IMR-90 (cell line): Measurements from ENCODE around the gene LEMD1. TPM values are rescaled to one million over a fixed set of nuclear protein-coding genes. Genes with fewer than 3 reads are reported as not detected.
A peak's percentile ranks its signal among the peaks of the same experiment; 100 is the strongest.

Experiments
- ATAC-seq: fragments of 200-7000 bp; cut with Tn5 transposase; 2 replicates; pipeline ENCODE4 v1.9.1; 2020; ENCODE audit warnings: low read depth, mild to moderate bottlenecking, moderate library complexity
- Bru-seq: library from RNA; stranded (reverse); fragments of 400-500 nt; gene quantifications from one replicate; lab custom pipeline; 2021; lab: Mats Ljungman, UMichigan
- BruChase-seq, 2 experiments: library from RNA; stranded (reverse); fragments of 400-500 nt; gene quantifications; one replicate each; lab custom pipeline; 2021; lab: Mats Ljungman, UMichigan
- BruUV-seq: library from RNA; stranded (reverse); fragments of 400-500 nt; replicated peaks from 2 replicates; lab custom pipeline; 2021; lab: Mats Ljungman, UMichigan
- CTCF ChIA-PET: fragments of 300-600 bp; formaldehyde crosslinking; extraction: SDS; loops from one replicate; lab custom pipeline; 2021; ENCODE audit warnings: antibody characterized with exemption; lab: Yijun Ruan, JAX
- POLR2A ChIA-PET: fragments of 300-600 bp; sonication (Branson Sonifier 250); formaldehyde crosslinking; loops from one replicate; lab custom pipeline; 2022; ENCODE audit warnings: antibody characterized with exemption; ENCODE audit not compliant: unreplicated experiment; lab: Charles Lee
- DNase-seq: peaks from one replicate; pipeline ENCODE4 v3.0.0; 2013
- H2AFZ ChIP-seq: replicated peaks from 2 replicates; pipeline ENCODE3; 2013; ENCODE audit warnings: low read length, mild to moderate bottlenecking; ENCODE audit not compliant: poor library complexity
- H2AK5ac ChIP-seq: 2 replicates; pipeline ENCODE4 v1.6.1; 2013; ENCODE audit warnings: low read depth, low read length, inconsistent platforms
- H2AK9ac ChIP-seq: replicated peaks from 2 replicates; pipeline ENCODE3; 2013; ENCODE audit warnings: mild to moderate bottlenecking, low read depth, low read length, moderate library complexity; ENCODE audit not compliant: poor library complexity
- H2BK120ac ChIP-seq: 2 replicates; pipeline ENCODE4 v1.6.1; 2013; ENCODE audit warnings: low read depth, low read length, inconsistent platforms
- H2BK15ac ChIP-seq: 3 replicates; pipeline ENCODE4 v1.6.1; 2013; ENCODE audit warnings: low read depth, low read length, inconsistent platforms
- H2BK20ac ChIP-seq: 2 replicates; pipeline ENCODE4 v1.6.1; 2013; ENCODE audit warnings: low read depth, mild to moderate bottlenecking, inconsistent platforms, low read length, moderate library complexity
- H2BK5ac ChIP-seq: 2 replicates; pipeline ENCODE4 v1.6.1; 2013; ENCODE audit warnings: mild to moderate bottlenecking, low read depth, low read length, inconsistent platforms; ENCODE audit not compliant: poor library complexity, severe bottlenecking
- H3K14ac ChIP-seq: replicated peaks from 2 replicates; pipeline ENCODE4 v1.6.1; 2013; ENCODE audit warnings: low read depth, low read length, inconsistent platforms
- H3K18ac ChIP-seq: 2 replicates; pipeline ENCODE4 v1.6.1; 2013; ENCODE audit warnings: low read depth, low read length, control low read depth
- H3K23ac ChIP-seq: 2 replicates; pipeline ENCODE4 v1.6.1; 2013; ENCODE audit warnings: low read depth, low read length, inconsistent platforms
- H3K27ac ChIP-seq: 2 replicates; pipeline ENCODE4 v1.5.1; 2013; ENCODE audit warnings: mild to moderate bottlenecking, control low read depth, low read length; ENCODE audit not compliant: insufficient read depth
- H3K27me3 ChIP-seq: 2 replicates; pipeline ENCODE4 v1.6.1; 2013; ENCODE audit warnings: low read length; ENCODE audit not compliant: control insufficient read depth, insufficient read depth
- H3K36me3 ChIP-seq: 2 replicates; pipeline ENCODE4 v1.6.1; 2013; ENCODE audit warnings: low read length, mixed read lengths; ENCODE audit not compliant: control insufficient read depth, insufficient read depth
- H3K4ac ChIP-seq: 2 replicates; pipeline ENCODE4 v1.6.1; 2013; ENCODE audit warnings: low read depth, low read length, inconsistent platforms
- H3K4me1 ChIP-seq: 2 replicates; pipeline ENCODE4 v1.6.1; 2013; ENCODE audit warnings: low read length, mixed read lengths; ENCODE audit not compliant: control insufficient read depth, insufficient read depth
- H3K4me2 ChIP-seq: 2 replicates; pipeline ENCODE4 v1.6.1; 2013; ENCODE audit warnings: low read depth, mild to moderate bottlenecking, control low read depth, low read length, moderate library complexity
- H3K4me3 ChIP-seq: 2 replicates; pipeline ENCODE4 v1.5.1; 2013; ENCODE audit warnings: low read depth, mild to moderate bottlenecking, control low read depth, low read length, moderate library complexity; ENCODE audit not compliant: insufficient read depth
- H3K56ac ChIP-seq: 2 replicates; pipeline ENCODE4 v1.6.1; 2013; ENCODE audit warnings: low read length, inconsistent platforms; ENCODE audit not compliant: insufficient read depth; ENCODE audit errors: extremely low read depth
- H3K79me1 ChIP-seq, 2 experiments: 2 replicates each; pipeline ENCODE4 v1.6.1; 2013; ENCODE audit warnings: low read length in 2 of 2, inconsistent platforms in 1 of 2, low read depth in 1 of 2
- H3K9ac ChIP-seq: 2 replicates; pipeline ENCODE4 v1.6.1; 2013; ENCODE audit warnings: low read depth, low read length, control low read depth
- H3K9me1 ChIP-seq: 2 replicates; pipeline ENCODE4 v1.6.1; 2013; ENCODE audit warnings: low read length, inconsistent platforms; ENCODE audit not compliant: insufficient read depth
- H3K9me3 ChIP-seq: 2 replicates; pipeline ENCODE4 v1.6.1; 2013; ENCODE audit warnings: low read length; ENCODE audit not compliant: control insufficient read depth, insufficient read depth
- H4K20me1 ChIP-seq: 2 replicates; pipeline ENCODE4 v1.6.1; 2013; ENCODE audit warnings: low read length, inconsistent platforms; ENCODE audit not compliant: insufficient read depth
- H4K5ac ChIP-seq: 2 replicates; pipeline ENCODE4 v1.6.1; 2013; ENCODE audit warnings: mild to moderate bottlenecking, low read depth, low read length, control low read depth
- H4K8ac ChIP-seq, 2 experiments: 2 replicates each; pipeline ENCODE4 v1.6.1; 2013; ENCODE audit warnings: low read depth in 2 of 2, low read length in 2 of 2, control low read depth in 1 of 2, inconsistent platforms in 1 of 2
- H4K91ac ChIP-seq: 2 replicates; pipeline ENCODE4 v1.6.1; 2013; ENCODE audit warnings: low read depth, low read length, inconsistent platforms; ENCODE audit not compliant: insufficient read depth
- BHLHE40 ChIP-seq: fragments of 150-350 bp; IDR thresholded peaks from 2 replicates; pipeline ENCODE4 v1.6.1; 2016; ENCODE audit warnings: mild to moderate bottlenecking, low read depth, low read length
- CEBPB ChIP-seq: IDR thresholded peaks from 2 replicates; pipeline ENCODE4 v1.6.1; 2012; ENCODE audit warnings: low read depth, low read length, improper control_type of control experiment
- CHD1 ChIP-seq: IDR thresholded peaks from 2 replicates; pipeline ENCODE4 v1.6.1; 2012; ENCODE audit warnings: low read depth, low read length, improper control_type of control experiment
- FOS ChIP-seq: fragments of 150-350 bp; IDR thresholded peaks from 2 replicates; pipeline ENCODE4 v1.6.1; 2016; ENCODE audit warnings: low read depth, low read length
- MAFK ChIP-seq: IDR thresholded peaks from 2 replicates; pipeline ENCODE4 v1.6.1; 2012; ENCODE audit warnings: low read depth, low read length, improper control_type of control experiment
- MAZ ChIP-seq: IDR thresholded peaks from 2 replicates; pipeline ENCODE4 v1.6.1; 2012; ENCODE audit warnings: low read depth, mild to moderate bottlenecking, low read length, improper control_type of control experiment, moderate library complexity, borderline replicate concordance
- MXI1 ChIP-seq: IDR thresholded peaks from 2 replicates; pipeline ENCODE4 v1.6.1; 2012; ENCODE audit warnings: low read depth, mild to moderate bottlenecking, low read length, moderate library complexity, borderline replicate concordance
- NFE2L2 ChIP-seq: fragments of 150-350 bp; IDR thresholded peaks from 2 replicates; pipeline ENCODE4 v1.6.1; 2016; ENCODE audit warnings: low read depth, mild to moderate bottlenecking, low read length
- POLR2A ChIP-seq: IDR thresholded peaks from 2 replicates; pipeline ENCODE4 v1.6.1; 2012; ENCODE audit warnings: mild to moderate bottlenecking, low read depth, low read length
- RAD21 ChIP-seq: IDR thresholded peaks from 2 replicates; pipeline ENCODE4 v1.6.1; 2012; ENCODE audit warnings: low read length, improper control_type of control experiment
- RCOR1 ChIP-seq: IDR thresholded peaks from 2 replicates; pipeline ENCODE4 v1.6.1; 2012; ENCODE audit warnings: mild to moderate bottlenecking, low read length, improper control_type of control experiment; ENCODE audit not compliant: insufficient replicate concordance
- RFX5 ChIP-seq: IDR thresholded peaks from 2 replicates; pipeline ENCODE4 v1.8.0; 2012; ENCODE audit warnings: low read depth, mild to moderate bottlenecking, low read length, moderate library complexity
- SMC3 ChIP-seq: fragments of 150-350 bp; IDR thresholded peaks from 2 replicates; pipeline ENCODE4 v1.6.1; 2016; ENCODE audit warnings: low read depth, mild to moderate bottlenecking, antibody characterized with exemption, low read length, moderate library complexity
- USF2 ChIP-seq: fragments of 150-350 bp; IDR thresholded peaks from 2 replicates; pipeline ENCODE4 v1.6.1; 2017; ENCODE audit warnings: mild to moderate bottlenecking, antibody characterized with exemption, low read length, low read depth
- WGBS, 2 experiments: methylation state at CpG; one replicate each; pipeline versions ENCODE4 v1.1.5 to v1.1.7; 2013; ENCODE audit warnings: missing lambda C conversion rate in 2 of 2; ENCODE audit not compliant: insufficient read length in 1 of 2; ENCODE audit errors: extremely low coverage in 2 of 2; 5-methylcytosine and 5-hydroxymethylcytosine counted together
- dilution Hi-C: fragments of 300-500 bp; cut with HindIII; formaldehyde crosslinking; loops from one replicate; pipeline ENCODE4 v1.14.3; 2018; ENCODE audit warnings: low sequenced_read_pairs; ENCODE audit not compliant: unreplicated experiment
- in situ Hi-C: fragments of 300-500 bp; cut with MboI; formaldehyde crosslinking; loops from 3 replicates; pipeline ENCODE4 v1.14.3; 2019; ENCODE audit warnings: low sequenced_read_pairs, inconsistent platforms, mixed read lengths
- intact Hi-C: fragments of 100-400 bp; cut with micrococcal nuclease; formaldehyde crosslinking; loops from 2 replicates; pipeline ENCODE4 v1.10.0; 2022
- long read RNA-seq: library from polyadenylated mRNA; unstranded; transcript quantifications from one replicate; pipeline ENCODE4 v2.0.0, GENCODE V29; 2021; ENCODE audit not compliant: unreplicated experiment
- polyA plus RNA-seq, 3 experiments: library from polyadenylated mRNA; depleted of rRNA; stranded (reverse); fragments of >200 nt; gene quantifications; 2 replicates each; pipeline ENCODE4 v1.2.3, GENCODE V29; 2012; ENCODE audit warnings: low replicate concordance in 1 of 3
- total RNA-seq: library from RNA; depleted of rRNA; stranded (reverse); fragments of >200 nt; gene quantifications from 2 replicates; pipeline ENCODE4 v1.2.3, GENCODE V29; 2012; rRNA removed
- TF ChIP-seq, protein P1 (sequence below): fragments of 150-350 bp; IDR thresholded peaks from 2 replicates; pipeline ENCODE4 v1.6.1; 2016; ENCODE audit warnings: low read depth, mild to moderate bottlenecking, low read length, moderate library complexity, borderline replicate concordance
- TF ChIP-seq, protein P2 (sequence below): conservative IDR thresholded peaks from 2 replicates; pipeline ENCODE4 v1.5.1; 2012; ENCODE audit warnings: mild to moderate bottlenecking, low read depth, low read length, improper control_type of control experiment

The LEMD1 gene
- total RNA-seq (not detected in 2 replicates), polyA plus RNA-seq (2012; rRNA removed) (not detected in 2 replicates), Bru-seq, nascent RNA (percentile 3 among the genes with signal in this experiment), BruChase-seq, experiment 1, labeled RNA remaining after a 6-hour chase (percentile 3 among the genes with signal in this experiment), BruChase-seq, experiment 2, labeled RNA remaining after a 2-hour chase (percentile 1 among the genes with signal in this experiment)
- not detected in 2 replicates for polyA plus RNA-seq (2012; cell fraction: cytosol; rRNA removed)
- not detected in 2 replicates for polyA plus RNA-seq (2012; cell fraction: nucleus; rRNA removed; ENCODE audit: low replicate concordance)
- long read RNA-seq, result 0 reads

DNA sequence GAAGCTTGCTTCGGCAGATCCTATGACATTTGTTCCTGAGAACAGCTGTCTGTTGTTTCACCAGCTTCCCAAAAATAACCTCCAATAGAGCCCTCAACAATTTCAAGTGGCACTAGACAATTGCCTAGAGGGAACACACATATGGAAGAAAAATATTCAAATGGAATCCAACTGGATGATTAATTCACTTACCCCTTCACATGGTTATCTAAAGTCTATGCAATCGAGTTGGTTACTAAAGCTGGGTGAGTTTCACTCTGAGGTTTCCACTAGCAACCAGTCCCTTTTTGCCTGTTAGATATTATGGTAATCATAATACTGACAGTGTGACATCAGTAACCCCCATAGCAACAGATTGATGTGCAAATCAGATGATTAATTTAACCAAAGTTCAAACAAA is at the start of gene LEMD1:
Gene LEMD1 (minus strand): TSS at position 259 of the 400 bp plus-strand sequence. CDS start 1,520 bp downstream, outside the sequence.
- BruUV-seq, result no TSS peak
- Histone ChIP-seq H3K14ac (no peak within 1 kb of the TSS), H3K9ac (no peak within 1 kb of the TSS), H3K4me3 (no peak within 1 kb of the TSS), H4K20me1 (no peaks in the 10 kb centered on the region), H4K8ac (no peak within 1 kb of the TSS), H2BK20ac (no peak within 1 kb of the TSS), H2BK120ac (no peak within 1 kb of the TSS), H3K27ac (no peak within 1 kb of the TSS), H2BK15ac (no peak within 1 kb of the TSS), H2AK9ac (no peak within 1 kb of the TSS), H2AK5ac (no peak within 1 kb of the TSS), H3K36me3 (no peaks in the 10 kb centered on the region), H4K5ac (no peak within 1 kb of the TSS), H3K56ac (no peak within 1 kb of the TSS), H4K91ac (no peak within 1 kb of the TSS), H3K4ac (no peak within 1 kb of the TSS), H3K18ac (no peak within 1 kb of the TSS), H2BK5ac (no peak within 1 kb of the TSS), H3K79me1 (no peaks in the 10 kb centered on the region), H3K4me1 (no peaks in the 10 kb centered on the region), H3K23ac (no peak within 1 kb of the TSS), H3K9me3 (no peaks in the 10 kb centered on the region), H3K27me3 (peaks cover 51% of the 10 kb centered on the region), H3K4me2 (no peak within 1 kb of the TSS), H3K9me1 (no peaks in the 10 kb centered on the region), H2AFZ (no peak within 1 kb of the TSS)
- intact Hi-C loops (no loop called here), in situ Hi-C loops (no loop called here), dilution Hi-C loops (no loop called here)
- ChIA-PET POLR2A (no interaction called here), CTCF (interaction anchor here (2.1 kb wide), 1 partner anchor 9 kb away, joined by 8 read pairs; no protein-coding TSS in a partner anchor)
- TF ChIP-seq, protein P1, sequence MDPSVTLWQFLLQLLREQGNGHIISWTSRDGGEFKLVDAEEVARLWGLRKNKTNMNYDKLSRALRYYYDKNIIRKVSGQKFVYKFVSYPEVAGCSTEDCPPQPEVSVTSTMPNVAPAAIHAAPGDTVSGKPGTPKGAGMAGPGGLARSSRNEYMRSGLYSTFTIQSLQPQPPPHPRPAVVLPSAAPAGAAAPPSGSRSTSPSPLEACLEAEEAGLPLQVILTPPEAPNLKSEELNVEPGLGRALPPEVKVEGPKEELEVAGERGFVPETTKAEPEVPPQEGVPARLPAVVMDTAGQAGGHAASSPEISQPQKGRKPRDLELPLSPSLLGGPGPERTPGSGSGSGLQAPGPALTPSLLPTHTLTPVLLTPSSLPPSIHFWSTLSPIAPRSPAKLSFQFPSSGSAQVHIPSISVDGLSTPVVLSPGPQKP, result no peak
- TF ChIP-seq CHD1 (no peak), MXI1 (no peak), USF2 (no peak), MAFK (no peak), BHLHE40 (no peak), FOS (no peak), RFX5 (no peak), POLR2A (no peak), RCOR1 (no peak), MAZ (no peak), SMC3 (no peak), CEBPB (no peak), RAD21 (no peak), NFE2L2 (no peak)
- TF ChIP-seq, protein P2, sequence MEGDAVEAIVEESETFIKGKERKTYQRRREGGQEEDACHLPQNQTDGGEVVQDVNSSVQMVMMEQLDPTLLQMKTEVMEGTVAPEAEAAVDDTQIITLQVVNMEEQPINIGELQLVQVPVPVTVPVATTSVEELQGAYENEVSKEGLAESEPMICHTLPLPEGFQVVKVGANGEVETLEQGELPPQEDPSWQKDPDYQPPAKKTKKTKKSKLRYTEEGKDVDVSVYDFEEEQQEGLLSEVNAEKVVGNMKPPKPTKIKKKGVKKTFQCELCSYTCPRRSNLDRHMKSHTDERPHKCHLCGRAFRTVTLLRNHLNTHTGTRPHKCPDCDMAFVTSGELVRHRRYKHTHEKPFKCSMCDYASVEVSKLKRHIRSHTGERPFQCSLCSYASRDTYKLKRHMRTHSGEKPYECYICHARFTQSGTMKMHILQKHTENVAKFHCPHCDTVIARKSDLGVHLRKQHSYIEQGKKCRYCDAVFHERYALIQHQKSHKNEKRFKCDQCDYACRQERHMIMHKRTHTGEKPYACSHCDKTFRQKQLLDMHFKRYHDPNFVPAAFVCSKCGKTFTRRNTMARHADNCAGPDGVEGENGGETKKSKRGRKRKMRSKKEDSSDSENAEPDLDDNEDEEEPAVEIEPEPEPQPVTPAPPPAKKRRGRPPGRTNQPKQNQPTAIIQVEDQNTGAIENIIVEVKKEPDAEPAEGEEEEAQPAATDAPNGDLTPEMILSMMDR, result no peak
- ATAC-seq, result no peak
- no CpG with 5 or more reads among the region's 2 CpGs for WGBS, 2 experiments
- DNase-seq, result no peak
